HFFc6 (cell line): ENCODE results near the gene MYO19. TPM values are rescaled to one million over a fixed set of nuclear protein-coding genes. Genes with fewer than 3 reads are reported as not detected.
A peak's percentile ranks its signal among the peaks of the same experiment; 100 is the strongest.
"Not testable (repeated sequence)": the region's sequence is repeated elsewhere in the genome, so short reads cannot be mapped to it uniquely, and the experiment has no call there.

Source experiments
- DNase-seq: peaks from one replicate; pipeline ENCODE4 v3.0.0-alpha.2; 2018
- H3K27ac Mint-ChIP-seq: 2 replicates; pipeline ENCODE4 v1.8.0; 2020; ENCODE audit warnings: mild to moderate bottlenecking, mixed read lengths
- H3K27me3 Mint-ChIP-seq: 2 replicates; pipeline ENCODE4 v1.8.0; 2021; ENCODE audit warnings: mild to moderate bottlenecking, moderate library complexity, mixed read lengths; ENCODE audit not compliant: insufficient read depth
- H3K36me3 Mint-ChIP-seq: 2 replicates; pipeline ENCODE4 v1.8.0; 2021; ENCODE audit warnings: low read depth, mixed read lengths
- H3K4me1 Mint-ChIP-seq: 2 replicates; pipeline ENCODE4 v1.8.0; 2020; ENCODE audit warnings: low read depth, mixed read lengths
- H3K4me3 Mint-ChIP-seq: 2 replicates; pipeline ENCODE4 v1.8.0; 2020; ENCODE audit warnings: mild to moderate bottlenecking, moderate library complexity, mixed read lengths
- H3K9me3 Mint-ChIP-seq: 2 replicates; pipeline ENCODE4 v1.8.0; 2020; ENCODE audit warnings: mild to moderate bottlenecking, mixed read lengths
- CTCF ChIP-seq: fragments of 200-600 bp; sonication (generic); IDR thresholded peaks from 2 replicates; pipeline ENCODE4 v1.5.0; 2021; ENCODE audit warnings: antibody characterized with exemption, mild to moderate bottlenecking
- total RNA-seq, 6 experiments: library from RNA; stranded (reverse); fragmentation: NEBNext Ultra II Directional; extraction: Animal tissue kit (Norgen Biotek cat#: 25700); gene quantifications; 2 replicates in 1 of 6; 3 replicates in 5 of 6; pipeline ENCODE4 v1.2.3, GENCODE V29; 2021

MYO19 gene
- total RNA-seq, 6 experiments from 2014 or later = 32.4 to 45.9 (median 38.4) TPM

DNA sequence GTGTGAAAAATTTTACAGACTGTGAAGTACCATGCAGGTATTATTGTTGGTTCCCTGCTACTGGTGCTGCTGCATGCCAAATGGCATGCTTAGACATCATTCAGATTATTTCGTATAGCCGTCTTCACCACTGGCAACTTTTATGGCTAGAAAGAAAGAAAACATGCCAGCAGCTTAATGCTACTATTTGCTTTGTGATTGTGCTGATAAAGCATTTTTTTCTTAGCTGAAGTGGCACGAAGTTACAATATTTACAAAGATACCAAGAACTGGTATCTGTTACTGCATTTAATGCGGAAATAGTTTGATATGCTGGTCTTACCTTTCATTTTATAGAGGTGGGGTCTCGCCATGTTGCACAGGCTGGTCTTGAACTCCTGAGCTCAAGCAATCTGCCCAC is 40.0 kb downstream of the MYO19 start:
- TF ChIP-seq CTCF = no peak
- no peak overlapping the region for H3K4me3 Mint-ChIP-seq
- peaks cover 22% of the 10 kb centered on the region for H3K36me3 Mint-ChIP-seq
- no peak for DNase-seq
- H3K9me3 Mint-ChIP-seq = no peaks in the 10 kb centered on the region
- no peak overlapping the region for H3K27ac Mint-ChIP-seq
- no peaks in the 10 kb centered on the region for H3K27me3 Mint-ChIP-seq
- peaks cover 15% of the 10 kb centered on the region for H3K4me1 Mint-ChIP-seq

GRCh38 chr17:36493956-36494355 is 40.7 kb downstream of the MYO19 start:
- Mint-ChIP-seq H3K9me3 (no peaks in the 10 kb centered on the region), H3K4me1 (peaks cover 15% of the 10 kb centered on the region), H3K4me3 (no peak overlapping the region), H3K27ac (0 out of 2 replicates have a peak overlapping the region, but pooled peaks have one; percentile 14), H3K27me3 (no peaks in the 10 kb centered on the region), H3K36me3 (peaks cover 27% of the 10 kb centered on the region)
- no peak for DNase-seq
- TF ChIP-seq CTCF = no peak

GRCh38 chr17:36486204-36487194 is 48.2 kb downstream of the MYO19 start, which contains the start of gene ZNHIT3:
TSS of gene ZNHIT3 (plus strand) at chr17:36486681. CDS start at chr17:36486700, 19 bp downstream.
- no peak for TF ChIP-seq CTCF
- H3K4me1 Mint-ChIP-seq = peaks cover 22% of the 10 kb centered on the region
- no peaks in the 10 kb centered on the region; the same call in none of the 2 replicates for H3K27me3 Mint-ChIP-seq
- peak within 1 kb of the TSS; percentile 88 for H3K27ac Mint-ChIP-seq
- H3K4me3 Mint-ChIP-seq = peak within 1 kb of the TSS; percentile 95
- peaks cover 22% of the 10 kb centered on the region for H3K36me3 Mint-ChIP-seq
- peak; percentile 91 for DNase-seq
- no peaks in the 10 kb centered on the region for H3K9me3 Mint-ChIP-seq

DNA sequence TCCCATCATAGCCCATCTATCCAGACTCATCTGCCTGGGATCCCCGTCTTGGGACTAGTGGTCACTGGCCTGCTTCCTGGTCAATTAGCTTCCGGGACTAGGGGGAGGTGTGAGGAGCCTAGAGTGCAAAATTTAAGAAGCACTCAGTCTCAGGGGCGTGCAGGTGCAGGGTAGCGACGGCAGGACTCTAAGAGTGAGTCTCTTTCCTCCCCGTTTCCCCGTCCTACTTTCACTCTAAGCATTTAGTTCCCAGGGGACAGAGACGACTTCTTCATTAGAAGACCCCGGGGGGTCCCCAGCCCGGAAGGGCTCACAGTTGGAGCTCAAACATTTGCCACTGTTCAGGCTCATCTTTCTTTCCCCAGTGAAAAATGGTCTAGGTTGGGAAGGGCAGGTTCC is 48.9 kb downstream of the MYO19 start:
- peaks cover 22% of the 10 kb centered on the region for H3K36me3 Mint-ChIP-seq
- TF ChIP-seq CTCF = no peak
- H3K9me3 Mint-ChIP-seq = no peaks in the 10 kb centered on the region
- DNase-seq = no peak
- H3K4me1 Mint-ChIP-seq = peaks cover 22% of the 10 kb centered on the region
- H3K4me3 Mint-ChIP-seq = peak overlapping the region; percentile 95
- H3K27ac Mint-ChIP-seq = 0 out of 2 replicates have a peak overlapping the region, but pooled peaks have one; percentile 88
- no peaks in the 10 kb centered on the region; the same call in none of the 2 replicates for H3K27me3 Mint-ChIP-seq

GRCh38 chr17:36485027-36485426 is 49.6 kb downstream of the MYO19 start:
- no peak for TF ChIP-seq CTCF

DNA sequence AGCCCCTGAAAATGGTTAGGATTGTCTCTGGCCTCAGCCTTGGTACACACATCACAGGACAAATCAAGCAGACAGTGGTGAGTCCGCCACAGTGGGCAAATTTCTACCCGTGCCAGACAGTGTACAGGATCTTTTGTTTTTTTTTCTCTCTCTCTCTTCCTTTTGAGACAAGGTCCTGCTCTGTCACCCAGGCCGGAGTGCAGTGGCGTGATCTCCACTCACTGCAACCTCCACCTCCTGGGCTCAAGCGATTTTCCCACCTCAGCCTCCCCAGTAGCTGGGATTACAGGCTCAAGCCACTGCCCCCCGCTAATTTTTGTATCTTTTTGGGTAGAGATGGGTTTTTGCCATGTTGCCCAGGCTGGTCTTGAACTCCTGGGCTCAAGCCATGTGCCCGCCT is 50.6 kb downstream of the MYO19 start:
- peaks cover 22% of the 10 kb centered on the region for H3K4me1 Mint-ChIP-seq
- H3K27me3 Mint-ChIP-seq = not testable (repeated sequence)

More at GRCh38 chr17:36485027-36485426, 49.6 kb downstream of the MYO19 start:
- no peak for DNase-seq
- Mint-ChIP-seq H3K36me3 (peaks cover 18% of the 10 kb centered on the region), H3K4me1 (peaks cover 22% of the 10 kb centered on the region), H3K27me3 (no peaks in the 10 kb centered on the region; the same call in none of the 2 replicates), H3K9me3 (no peaks in the 10 kb centered on the region), H3K27ac (no peak overlapping the region), H3K4me3 (peak overlapping the region; percentile 95)

More for the DNA sequence above, 50.6 kb downstream of the MYO19 start:
- H3K27ac Mint-ChIP-seq, H3K4me3 Mint-ChIP-seq, DNase-seq, H3K9me3 Mint-ChIP-seq: not testable (repeated sequence)
- peaks cover 10% of the 10 kb centered on the region for H3K36me3 Mint-ChIP-seq
